PC-3 (cell line): ENCODE data around the gene SPRING1. TPM values are rescaled to one million over a fixed set of nuclear protein-coding genes. Genes with fewer than 3 reads are reported as not detected.
A peak's percentile ranks its signal among the peaks of the same experiment; 100 is the strongest.
"Not testable (repeated sequence)": the region's sequence is repeated elsewhere in the genome, so short reads cannot be mapped to it uniquely, and the experiment has no call there.

Source experiments
- ATAC-seq: fragments of 200-7000 bp; cut with Tn5 transposase; 2 replicates; pipeline ENCODE4 v1.9.1; 2020; ENCODE audit warnings: mild to moderate bottlenecking, moderate library complexity
- BruUV-seq: library from RNA; stranded (reverse); fragments of 400-500 nt; replicated peaks from 2 replicates; lab custom pipeline; 2021; lab: Mats Ljungman, UMichigan
- CTCF ChIA-PET: fragments of 300-600 bp; sonication (Branson Sonifier 250); formaldehyde crosslinking; loops from one replicate; lab custom pipeline; 2022; ENCODE audit warnings: antibody characterized with exemption; lab: Charles Lee
- POLR2A ChIA-PET: fragments of 300-600 bp; sonication (Branson Sonifier 250); formaldehyde crosslinking; loops from one replicate; lab custom pipeline; 2022; ENCODE audit warnings: antibody characterized with exemption; ENCODE audit not compliant: unreplicated experiment; lab: Charles Lee
- DNase-seq: peaks from one replicate; pipeline ENCODE4 v3.0.0-alpha.2; 2015
- H2AFZ ChIP-seq: fragments of 300-600 bp; sonication (generic); 2 replicates; pipeline ENCODE4 v1.6.0; 2016; ENCODE audit warnings: antibody characterized with exemption, low read length
- H3F3A ChIP-seq: fragments of 300-600 bp; sonication (generic); one replicate; pipeline ENCODE4 v1.6.0; 2017; ENCODE audit warnings: antibody characterized with exemption, low read length, control low read depth, mild to moderate bottlenecking; ENCODE audit not compliant: unreplicated experiment
- H3K27ac ChIP-seq: fragments of 300-600 bp; sonication (generic); 2 replicates; pipeline ENCODE4 v1.5.1; 2016; ENCODE audit warnings: mild to moderate bottlenecking, low read length
- H3K27me3 ChIP-seq: fragments of 300-600 bp; sonication (generic); 2 replicates; pipeline ENCODE4 v1.6.1; 2016; ENCODE audit warnings: low read length, mixed read lengths
- H3K36me3 ChIP-seq: fragments of 300-600 bp; sonication (generic); 2 replicates; pipeline ENCODE4 v1.6.1; 2016; ENCODE audit warnings: low read depth, mixed run types, low read length, mixed read lengths
- H3K4me1 ChIP-seq: fragments of 300-600 bp; sonication (generic); 2 replicates; pipeline ENCODE4 v1.5.1; 2016; ENCODE audit warnings: low read length; ENCODE audit not compliant: insufficient read depth
- H3K4me2 ChIP-seq: fragments of 300-600 bp; sonication (generic); 2 replicates; pipeline ENCODE4 v1.6.0; 2016; ENCODE audit warnings: low read length
- H3K4me3 ChIP-seq: fragments of 300-600 bp; sonication (generic); 2 replicates; pipeline ENCODE4 v1.5.1; 2016; ENCODE audit warnings: mild to moderate bottlenecking, low read length, mixed read lengths
- H3K79me2 ChIP-seq: fragments of 300-600 bp; sonication (generic); 2 replicates; pipeline ENCODE4 v1.6.1; 2017; ENCODE audit warnings: low read length, mixed read lengths
- H3K9ac ChIP-seq: fragments of 300-600 bp; sonication (generic); 2 replicates; pipeline ENCODE4 v1.6.0; 2016; ENCODE audit warnings: mild to moderate bottlenecking, low read length
- H3K9me2 ChIP-seq: fragments of 300-600 bp; sonication (generic); replicated peaks from 2 replicates; pipeline ENCODE4 v1.6.1; 2016; ENCODE audit warnings: mixed run types, low read length, mixed read lengths
- H3K9me3 ChIP-seq: fragments of 300-600 bp; sonication (generic); 2 replicates; pipeline ENCODE4 v1.6.1; 2016; ENCODE audit warnings: low read length, mixed read lengths
- H4K20me1 ChIP-seq: fragments of 300-600 bp; sonication (generic); 2 replicates; pipeline ENCODE4 v1.6.1; 2016; ENCODE audit warnings: low read length, mixed read lengths
- CTCF ChIP-seq: fragments of 300-600 bp; sonication (generic); conservative IDR thresholded peaks from 2 replicates; pipeline ENCODE4 v1.5.1; 2017; ENCODE audit warnings: antibody characterized with exemption, low read depth, mild to moderate bottlenecking, low read length
- EZH2 ChIP-seq: fragments of 300-600 bp; sonication (generic); IDR thresholded peaks from one replicate; pipeline ENCODE4 v1.6.1; 2017; ENCODE audit warnings: antibody characterized with exemption, mild to moderate bottlenecking, low read length; ENCODE audit not compliant: unreplicated experiment
- EZH2phosphoT487 ChIP-seq: fragments of 300-600 bp; sonication (generic); IDR thresholded peaks from 2 replicates; pipeline ENCODE4 v1.6.1; 2018; ENCODE audit warnings: mild to moderate bottlenecking, antibody characterized with exemption, low read length, borderline replicate concordance
- intact Hi-C: fragments of 100-400 bp; cut with micrococcal nuclease; formaldehyde crosslinking; loops from 2 replicates; pipeline ENCODE4 v1.9.0; 2023
- total RNA-seq: library from RNA; depleted of rRNA; stranded (reverse); fragments of >200 nt; gene quantifications from 2 replicates; pipeline ENCODE4 v1.2.3, GENCODE V29; 2014

Gene SPRING1
- total RNA-seq, 1 experiment from 2014 or later: 33.4 TPM

DNA sequence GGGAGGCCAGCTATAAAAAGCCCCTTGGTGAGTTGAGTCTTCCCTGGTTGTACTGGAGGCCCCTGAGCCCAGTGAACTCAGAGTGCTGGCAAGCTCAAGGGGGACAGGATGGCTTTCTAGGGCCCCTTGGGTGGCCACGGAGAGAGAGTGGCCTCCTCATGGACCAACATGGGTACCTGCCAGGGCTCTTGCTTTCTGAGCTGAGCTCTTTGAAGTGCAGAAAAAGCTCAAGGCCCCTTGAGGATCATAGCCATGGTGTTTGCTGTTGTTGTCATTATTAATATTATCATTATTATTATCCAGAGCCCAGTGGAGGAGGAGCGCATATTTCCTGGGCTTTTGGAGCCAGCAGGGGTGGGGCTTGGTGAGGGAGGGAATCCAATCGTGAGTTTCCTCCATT is 6.9 kb upstream of the SPRING1 start:
- Histone ChIP-seq H3F3A (no peaks in the 10 kb centered on the region), H3K4me2 (no peak overlapping the region), H3K27ac (no peak overlapping the region), H3K4me3 (no peak overlapping the region), H3K9ac (no peak overlapping the region), H3K27me3 (no peaks in the 10 kb centered on the region), H3K79me2 (no peaks in the 10 kb centered on the region), H3K36me3 (no peaks in the 10 kb centered on the region), H3K9me3 (no peaks in the 10 kb centered on the region), H3K4me1 (no peaks in the 10 kb centered on the region), H3K9me2 (no peaks in the 10 kb centered on the region), H4K20me1 (no peaks in the 10 kb centered on the region), H2AFZ (no peak overlapping the region)
- CTCF ChIA-PET: no interaction called here
- BruUV-seq: no TSS peak
- POLR2A ChIA-PET: no interaction called here
- intact Hi-C loops: no loop called here
- TF ChIP-seq EZH2 (no peak), EZH2phosphoT487 (no peak), CTCF (no peak)
- ATAC-seq: no peak
- DNase-seq: no peak

DNA sequence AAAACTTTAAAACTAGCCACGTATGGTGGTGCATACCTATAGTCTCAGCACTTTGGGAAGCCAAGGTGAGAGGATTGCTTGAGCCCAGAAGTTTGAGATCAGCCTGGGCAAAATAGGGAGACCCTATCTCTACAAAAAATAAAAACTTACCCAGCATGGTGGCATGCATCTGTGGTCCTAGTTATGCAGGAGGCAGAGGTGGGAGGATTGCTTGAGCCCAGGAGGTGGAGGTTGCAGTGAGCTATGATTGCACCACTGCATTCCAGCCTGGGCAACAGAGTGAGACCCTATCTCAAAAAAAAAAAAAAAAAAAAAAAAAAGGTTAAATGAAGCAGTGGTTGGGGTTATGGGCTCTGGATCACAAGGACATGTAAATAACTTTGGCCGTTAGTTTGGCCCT is 4.9 kb upstream of the SPRING1 start:
- CTCF ChIA-PET, H3K27ac ChIP-seq, H3K4me3 ChIP-seq, BruUV-seq, POLR2A ChIA-PET, H4K20me1 ChIP-seq, H3K79me2 ChIP-seq, H3K9me3 ChIP-seq, ATAC-seq, DNase-seq, H3K9me2 ChIP-seq, H2AFZ ChIP-seq, intact Hi-C loops, H3K4me2 ChIP-seq, H3K4me1 ChIP-seq, H3K36me3 ChIP-seq, H3K9ac ChIP-seq, H3K27me3 ChIP-seq, H3F3A ChIP-seq: not testable (repeated sequence)

GRCh38 chr12:116739381-116739887 is 1.6 kb upstream of the SPRING1 start:
- POLR2A ChIA-PET: no interaction called here
- Histone ChIP-seq H3K9me3 (no peaks in the 10 kb centered on the region), H3K27ac (no peak overlapping the region), H3K4me1 (peaks cover 23% of the 10 kb centered on the region), H4K20me1 (peaks cover 12% of the 10 kb centered on the region), H3K79me2 (peaks cover 32% of the 10 kb centered on the region), H3K9ac (no peak overlapping the region), H3K4me3 (no peak overlapping the region), H3K27me3 (no peaks in the 10 kb centered on the region), H3K9me2 (no peaks in the 10 kb centered on the region), H3F3A (no peaks in the 10 kb centered on the region), H3K36me3 (peaks cover 7% of the 10 kb centered on the region), H3K4me2 (peak overlapping the region; percentile 82), H2AFZ (no peak overlapping the region)
- DNase-seq (no peak), ATAC-seq (no peak)
- no TSS peak for BruUV-seq
- TF ChIP-seq EZH2: no peak
- intact Hi-C loops: loop anchor here (5.0 kb wide), 3 partner anchors 123 to 218 kb away; no protein-coding TSS in a partner anchor
- CTCF ChIA-PET: no interaction called here
